CD4-positive, alpha-beta T cell treated with Interleukin-6 at 100 ng/mL for 8 hours (primary cell): ENCODE data around the gene FGF1.

ENCODE experiments used
- DNase-seq: peaks from one replicate; pipeline ENCODE4 v3.0.0-alpha.2; 2020; ENCODE audit warnings: mixed read lengths, low spot score

FGF1 gene

DNA sequence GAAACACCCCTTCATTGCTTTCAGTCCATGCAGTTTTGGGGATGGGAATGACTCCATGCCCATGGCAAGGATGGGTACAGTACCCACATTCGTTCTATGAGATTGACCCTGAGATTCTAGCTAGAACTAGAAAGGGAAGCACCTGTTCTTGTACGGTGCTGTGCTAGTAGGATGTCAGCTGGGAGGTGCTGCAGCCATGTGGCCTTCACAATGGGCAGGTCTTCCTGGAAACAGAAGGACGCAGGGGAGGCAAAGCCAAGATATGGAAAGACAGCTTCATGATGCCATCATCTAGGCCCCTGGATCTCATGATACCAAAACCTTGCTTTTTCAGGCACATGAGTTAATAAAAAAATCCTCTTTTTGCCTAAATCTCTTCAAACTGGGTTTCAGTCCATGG lies 10.5 kb upstream of the FGF1 start:
- no peak for DNase-seq

DNA sequence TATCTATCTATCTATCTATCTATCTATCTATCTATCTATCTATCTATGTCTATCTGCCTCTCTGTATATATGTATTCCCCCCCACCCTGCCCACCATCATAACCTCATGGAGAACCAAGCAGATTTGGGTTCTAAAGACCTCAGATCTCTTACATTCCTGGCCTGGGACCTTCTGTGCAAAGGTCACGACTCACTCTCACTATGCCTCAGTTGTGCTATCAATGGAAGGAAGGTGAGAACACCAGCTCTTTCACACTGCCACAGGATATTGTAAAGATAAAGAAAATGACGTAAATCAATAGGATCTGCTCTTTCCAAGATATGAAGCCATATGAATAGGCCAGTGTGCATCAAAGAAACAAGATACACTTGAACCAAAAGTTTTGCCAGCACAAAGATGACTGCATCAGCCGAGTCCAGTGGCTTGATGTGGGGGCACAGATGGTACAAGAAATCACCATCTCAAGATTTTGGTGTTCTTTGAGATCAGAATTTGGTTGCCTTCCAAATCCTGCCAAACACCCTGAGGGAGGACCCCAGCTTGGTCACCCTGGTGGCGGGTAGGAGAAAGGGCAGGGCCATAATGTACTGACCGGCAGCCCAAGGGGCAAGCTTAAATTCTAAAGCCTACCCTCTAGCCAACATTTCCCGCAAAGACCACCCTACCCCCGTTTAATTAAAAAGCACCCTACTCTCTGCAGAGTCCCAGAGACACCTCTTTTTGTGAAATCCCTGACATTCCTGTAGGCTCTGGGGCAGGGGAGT lies 8.4 kb upstream of the FGF1 start:
- DNase-seq, result no peak

DNA sequence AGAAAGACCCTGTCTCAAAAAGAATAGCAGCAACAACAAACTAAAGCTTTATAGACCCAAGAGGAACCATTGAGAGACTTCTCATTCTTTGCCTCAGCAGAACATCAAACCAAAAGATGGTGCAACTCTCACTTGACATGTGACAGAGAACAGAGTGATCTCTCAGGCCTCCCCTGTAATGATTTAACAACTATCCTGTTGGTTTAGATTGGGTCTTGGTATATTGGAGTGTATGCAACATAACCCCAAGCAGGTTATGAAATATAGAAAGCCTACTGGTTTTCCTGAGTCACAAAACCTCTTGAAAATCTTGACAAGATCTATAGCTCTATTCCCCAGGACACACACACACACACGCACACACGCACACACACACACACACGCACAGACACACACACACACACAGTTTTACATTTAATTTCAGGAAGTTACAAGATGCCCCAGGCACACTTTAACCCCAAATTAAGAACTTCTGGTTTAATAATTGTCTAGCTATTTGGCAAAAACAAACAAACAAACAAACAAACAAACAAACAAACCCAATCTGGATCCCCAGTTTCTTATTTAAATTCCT lies 6.5 kb upstream of the FGF1 start:
- no peak for DNase-seq

DNA sequence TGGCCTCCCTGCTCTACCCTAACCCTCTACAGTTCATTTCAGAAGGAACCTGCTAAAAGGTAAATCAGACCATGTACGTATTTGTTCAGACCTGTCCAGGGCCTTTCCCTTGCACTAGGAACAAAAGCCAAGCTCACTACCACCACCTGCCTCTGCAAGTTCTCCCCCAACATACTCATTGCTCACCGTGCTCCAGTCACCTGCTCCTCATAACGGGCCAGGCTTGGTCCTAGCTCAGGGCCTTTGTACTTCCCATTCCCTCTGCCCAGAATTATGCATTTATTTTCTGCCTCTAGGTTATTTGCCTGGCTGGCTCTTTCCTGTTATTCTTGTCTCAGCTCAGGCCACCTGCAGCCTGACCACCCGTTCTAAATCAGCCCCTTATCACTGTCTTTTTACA lies 4.8 kb upstream of the FGF1 start:
- DNase-seq, result no peak

DNA sequence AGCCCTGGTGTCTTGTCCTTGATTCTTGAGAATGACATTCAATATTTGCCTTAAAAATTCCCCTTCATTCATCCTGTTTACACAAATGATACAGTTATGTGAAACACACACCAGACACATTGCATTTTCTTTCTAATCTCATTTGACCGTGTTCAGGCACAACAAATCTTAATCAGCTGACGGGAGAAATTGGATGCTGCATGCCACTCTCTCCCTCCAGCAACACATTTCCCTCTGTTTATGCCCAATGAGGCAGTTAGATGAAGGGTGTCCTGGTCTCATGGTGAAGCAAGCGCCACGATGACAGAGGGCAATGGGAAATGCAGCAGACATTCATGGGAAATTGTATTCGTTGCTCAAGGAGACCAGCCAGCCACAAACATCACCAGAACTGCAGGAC lies 3.2 kb upstream of the FGF1 start:
- no peak for DNase-seq

DNA sequence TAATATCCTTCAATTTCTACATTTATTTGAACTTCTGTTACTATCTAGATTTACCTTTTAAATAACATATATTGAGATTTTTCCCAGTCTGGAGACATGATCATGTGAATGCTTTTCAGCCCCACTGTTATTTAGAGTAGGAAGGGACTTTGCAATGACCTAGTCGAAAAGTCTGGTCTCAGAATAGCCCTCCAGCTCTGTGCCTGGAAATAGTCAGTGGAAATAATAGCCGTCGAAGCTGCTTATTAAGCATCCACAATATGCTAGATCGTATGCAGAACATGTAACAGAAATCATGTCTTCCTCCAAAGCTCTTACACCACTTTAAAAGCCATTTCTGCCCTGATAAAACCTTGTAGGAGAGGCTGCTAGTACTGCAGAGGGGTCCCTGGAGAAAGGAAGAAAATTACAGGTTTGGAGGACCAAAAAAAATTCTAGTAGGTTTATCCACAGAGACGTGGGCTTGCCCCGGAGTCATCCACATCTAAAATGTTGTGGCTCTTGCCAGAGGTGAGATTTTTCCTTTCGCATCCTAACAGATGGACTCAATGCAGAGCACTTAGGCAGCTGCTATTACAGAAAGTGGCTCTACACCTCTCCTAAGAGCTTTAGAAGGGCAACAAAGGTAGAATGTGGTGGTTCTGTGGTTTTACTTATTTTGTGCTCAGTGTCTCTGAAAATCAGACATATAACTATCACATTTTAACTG lies 2.5 kb upstream of the FGF1 start:
- no peak for DNase-seq

DNA sequence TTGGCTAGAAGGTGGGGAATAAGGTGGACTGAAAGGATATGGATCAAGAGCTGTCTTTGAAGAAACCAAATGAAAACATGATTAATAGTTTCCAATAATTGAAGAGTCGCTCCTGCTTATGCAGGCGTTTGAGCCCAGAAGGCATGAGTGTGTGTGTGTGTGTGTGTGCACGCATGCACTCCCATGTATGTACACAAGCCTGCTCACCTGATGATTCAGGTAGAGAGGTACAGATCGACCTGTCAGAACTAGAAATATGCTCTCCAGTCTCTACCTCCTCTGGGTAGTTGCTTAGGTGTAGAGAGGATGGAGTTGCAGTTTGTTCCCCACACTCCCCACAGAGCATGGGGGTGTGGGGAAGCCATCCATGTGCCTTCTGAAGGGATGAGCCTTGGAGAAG lies 1.1 kb upstream of the FGF1 start:
- no peak for DNase-seq

DNA sequence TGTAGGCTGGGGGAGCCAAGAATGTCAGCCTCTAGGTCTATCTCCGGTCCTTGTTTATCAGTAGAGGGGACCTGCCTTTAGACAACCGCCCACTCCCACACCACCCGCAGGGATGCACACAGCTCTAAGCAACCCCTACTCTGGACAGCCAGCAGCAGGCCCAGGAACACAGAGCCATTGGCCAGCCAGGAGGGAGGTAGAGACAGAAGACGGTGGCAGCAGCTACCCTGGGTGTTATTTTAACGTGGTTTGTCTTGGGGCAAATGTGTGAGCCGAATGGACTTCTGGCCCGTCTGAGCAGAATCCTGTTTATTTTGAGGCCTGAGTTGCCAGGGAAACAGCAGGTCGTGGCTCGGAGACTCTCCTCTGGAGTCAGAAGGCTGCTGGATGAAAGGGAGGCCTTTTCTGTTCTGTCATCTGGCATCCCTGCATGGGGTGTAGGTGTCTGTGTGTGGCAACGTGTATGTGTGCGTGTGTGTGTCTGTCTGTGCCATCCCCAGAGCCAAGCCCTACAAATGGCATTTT lies 382 bp upstream of the FGF1 start:
- DNase-seq, result no peak

DNA sequence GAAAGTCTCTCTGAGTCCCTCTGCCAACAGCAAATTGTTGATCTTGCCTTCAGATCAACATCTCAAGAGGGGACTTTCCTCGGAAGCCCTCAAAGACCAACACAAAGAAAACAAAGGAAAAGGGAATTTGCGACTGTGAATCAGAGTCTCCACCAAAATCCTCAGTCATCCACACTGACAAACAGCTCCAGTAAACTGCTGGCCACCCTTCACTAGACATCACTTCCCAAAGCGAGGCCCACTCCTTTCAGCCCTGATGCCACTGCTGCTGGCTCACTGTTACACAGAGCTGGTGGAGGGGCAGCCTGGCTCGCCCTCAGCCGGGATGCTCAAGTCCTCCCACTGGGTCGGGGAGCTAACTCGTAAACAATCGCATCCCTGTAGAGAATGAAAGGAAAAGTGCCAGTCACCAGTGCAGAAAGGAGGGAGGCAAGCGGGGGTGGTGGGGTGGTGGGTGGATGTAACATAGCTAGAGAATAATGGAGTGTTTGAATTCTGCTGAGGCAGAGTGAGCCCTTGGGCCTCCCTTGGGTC lies 1.3 kb downstream of the FGF1 start:
- DNase-seq, result no peak

DNA sequence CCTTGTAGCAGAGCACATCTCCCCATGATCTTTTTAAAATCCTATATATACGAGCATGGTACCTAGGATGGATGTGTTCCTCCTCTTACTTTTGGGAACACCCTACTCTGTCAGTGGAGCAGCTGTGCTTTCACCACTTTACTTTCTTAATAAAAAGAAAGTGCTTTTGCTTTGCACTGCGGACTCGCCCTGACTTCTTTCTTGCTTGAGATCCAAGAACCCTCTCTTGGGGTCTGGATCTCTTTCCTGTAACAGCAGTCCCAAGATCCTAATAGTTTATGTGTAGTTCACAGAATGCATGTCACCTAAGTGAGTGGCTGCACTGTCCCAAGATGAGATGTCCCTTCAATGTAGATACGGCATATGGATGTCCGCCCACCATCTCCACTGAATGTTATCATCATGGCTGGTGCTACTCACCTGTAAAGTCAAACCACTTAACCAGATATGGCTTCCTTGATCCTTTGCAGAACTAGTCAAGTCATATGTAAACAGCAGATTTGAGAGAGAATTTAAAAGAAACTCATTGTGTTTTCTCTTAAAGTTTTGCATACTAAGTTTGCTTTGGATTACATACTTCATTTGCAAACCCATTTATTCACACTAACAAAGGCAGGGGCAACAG lies 1.9 kb downstream of the FGF1 start:
- DNase-seq, result no peak

DNA sequence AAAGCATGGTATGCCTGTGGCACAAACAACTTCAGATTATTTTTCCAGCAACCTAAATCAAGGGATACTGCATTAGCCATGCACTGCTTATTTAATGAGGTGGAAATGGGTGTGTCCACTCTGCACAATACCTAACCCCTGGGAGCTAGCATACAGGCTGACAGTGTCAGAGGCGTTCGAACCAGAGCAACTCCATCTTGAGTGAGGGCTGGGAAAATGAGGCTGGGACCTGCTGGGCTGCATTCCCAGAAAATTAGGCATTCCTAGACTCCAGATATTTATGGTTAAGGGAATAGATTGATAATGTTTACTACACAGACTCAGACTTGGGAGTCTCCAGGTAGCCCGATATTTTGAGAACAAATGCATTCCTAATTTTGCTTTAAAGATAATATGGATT lies 2.8 kb downstream of the FGF1 start:
- DNase-seq, result no peak

DNA sequence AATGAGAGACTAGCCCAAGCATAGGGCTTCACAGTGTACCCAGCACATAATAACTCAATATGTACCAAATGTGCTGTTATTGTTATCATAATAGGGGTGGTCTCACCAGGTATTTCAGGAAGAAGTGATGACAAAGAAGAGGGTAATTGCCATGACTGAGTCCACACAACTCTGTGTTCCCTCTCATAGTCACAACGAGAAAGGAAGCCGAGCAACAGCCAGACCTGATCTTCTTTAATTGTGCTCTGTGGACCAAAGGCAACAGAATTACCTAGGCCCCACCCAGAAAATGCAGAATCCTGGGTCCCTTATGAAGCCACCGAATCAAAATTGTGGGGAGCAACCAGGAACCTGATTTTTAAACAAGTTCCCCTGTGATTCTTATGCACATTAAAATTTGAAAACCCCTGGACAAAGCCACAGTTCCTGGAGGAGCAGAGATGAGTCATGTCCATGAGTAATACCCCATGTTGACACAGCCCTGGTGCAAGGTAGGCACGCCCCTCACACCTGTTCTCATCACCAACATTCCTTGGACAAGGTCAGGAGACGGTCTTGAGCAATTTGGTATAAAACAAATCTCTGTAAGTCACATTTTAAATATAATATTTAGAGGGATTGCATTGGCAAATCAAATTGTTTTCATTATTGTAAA lies 5.2 kb downstream of the FGF1 start:
- no peak for DNase-seq

DNA sequence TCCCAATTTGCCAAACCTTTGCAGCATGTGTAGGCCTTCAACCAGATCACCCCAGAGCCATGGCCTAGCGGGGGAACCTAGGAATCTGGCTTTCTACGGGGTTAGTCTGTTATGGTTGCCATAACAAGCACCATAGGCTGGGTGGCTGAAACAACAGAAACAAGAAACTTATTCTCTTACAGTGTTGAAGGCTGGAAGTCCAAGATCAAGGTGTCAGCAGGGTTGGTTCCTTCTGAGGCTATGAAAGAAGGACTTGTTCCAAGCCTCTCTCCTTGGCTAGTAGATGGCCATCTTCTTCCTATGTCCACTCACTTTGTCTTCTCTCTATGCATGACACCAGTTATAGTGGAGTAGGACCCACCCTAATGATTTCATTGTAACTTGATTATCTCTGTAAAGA lies 6.1 kb downstream of the FGF1 start:
- no peak for DNase-seq

DNA sequence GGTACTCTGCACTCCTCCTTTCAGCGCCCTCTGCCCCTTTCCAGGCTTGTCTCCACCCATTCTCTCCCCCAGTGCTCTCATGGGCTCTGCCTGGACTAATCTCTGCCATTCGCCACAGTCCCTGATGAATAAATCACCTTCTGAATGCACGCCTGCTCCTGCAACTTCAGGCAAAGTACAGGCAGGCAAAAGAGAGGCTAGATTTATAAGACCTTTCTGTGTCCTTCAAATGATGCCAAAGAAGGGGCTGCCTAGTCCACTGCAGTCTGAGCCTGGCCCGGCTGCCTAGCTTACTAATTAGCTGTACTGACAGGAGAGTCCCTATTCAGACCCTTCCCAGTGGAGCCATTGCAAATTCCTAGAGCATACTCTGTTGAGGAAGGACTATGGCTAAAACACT lies 7.4 kb downstream of the FGF1 start:
- DNase-seq, result no peak

DNA sequence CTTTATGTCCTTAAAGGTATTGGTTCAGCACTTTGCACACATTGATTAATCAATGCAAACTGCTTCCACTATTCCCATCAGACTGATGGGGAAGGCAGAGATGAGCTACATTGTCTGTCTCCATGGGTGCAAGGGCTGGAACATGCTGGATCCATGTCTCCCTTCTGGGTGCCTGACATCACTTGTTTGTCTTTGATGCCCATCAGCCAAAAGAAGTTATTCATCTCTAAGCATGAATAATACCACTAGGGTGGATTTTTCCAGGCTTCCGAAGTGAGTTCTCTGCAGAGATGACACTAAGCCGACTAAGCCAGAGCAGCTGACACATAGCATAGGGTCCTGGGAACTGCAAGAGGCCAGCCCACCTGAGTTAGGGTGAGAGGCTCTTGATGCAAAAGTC lies 8.7 kb downstream of the FGF1 start:
- DNase-seq, result no peak

DNA sequence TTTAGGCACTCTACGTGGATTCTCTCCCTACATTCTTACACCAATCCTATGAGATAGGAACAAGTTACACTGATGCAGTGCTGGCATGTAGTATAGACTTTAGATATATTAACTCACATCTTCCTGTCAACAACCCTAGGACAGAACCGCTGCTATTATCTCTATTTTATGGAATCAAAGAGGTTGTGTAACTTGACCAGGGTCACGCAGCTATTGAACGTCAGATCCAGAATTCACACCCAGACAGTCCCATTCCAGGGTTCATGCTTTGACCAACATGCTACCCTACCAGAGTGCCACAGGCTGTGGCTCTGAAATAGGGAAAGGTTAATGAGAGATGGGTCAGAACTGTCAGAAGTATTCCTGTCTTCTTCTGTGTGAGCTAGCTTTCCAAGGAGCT lies 9.6 kb downstream of the FGF1 start:
- DNase-seq, result no peak

DNA sequence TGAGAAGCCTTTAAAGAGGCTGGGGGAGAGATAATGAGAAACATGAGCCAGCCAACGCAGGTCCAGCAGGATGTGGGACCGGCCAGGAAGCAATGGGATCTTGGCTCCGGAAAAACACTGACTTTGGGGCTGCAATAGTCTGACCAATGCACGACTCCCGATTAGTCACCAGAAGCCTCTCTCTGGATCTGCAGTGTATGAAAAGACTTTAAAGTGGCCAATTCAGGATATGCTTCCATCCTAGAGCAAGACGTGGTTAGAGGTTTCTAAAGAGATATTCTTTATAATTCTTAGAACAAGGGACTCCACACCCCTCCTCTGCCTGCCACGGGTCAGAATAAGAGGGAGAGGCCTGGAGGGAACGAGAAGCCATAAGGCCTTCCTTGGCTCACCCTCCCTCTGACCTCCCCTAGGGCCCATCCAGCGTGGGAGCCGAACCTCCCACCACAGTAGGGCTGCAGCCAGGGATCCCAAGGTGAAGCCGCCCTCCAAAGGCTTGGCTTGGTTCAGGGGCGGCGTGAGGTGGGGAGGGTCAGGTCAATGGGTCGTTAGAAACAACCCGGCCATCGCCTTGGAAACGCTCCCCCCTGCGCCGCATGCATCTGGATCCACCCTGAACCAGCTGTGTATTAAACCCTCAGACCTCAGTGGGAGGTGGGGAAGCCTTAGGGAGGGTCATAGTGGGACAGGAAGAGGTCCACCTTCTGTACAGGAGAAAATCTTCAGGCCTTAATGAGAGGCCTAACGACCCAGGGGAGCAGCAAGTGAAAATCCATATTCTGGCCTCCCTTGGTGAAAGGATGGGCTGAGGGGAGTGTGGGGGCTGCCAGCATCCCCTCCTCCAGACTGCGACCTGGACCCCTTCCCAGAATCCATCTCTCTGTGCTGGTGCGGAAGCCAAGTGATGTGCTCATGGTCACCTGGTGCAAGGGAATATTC lies 11.1 kb downstream of the FGF1 start:
- DNase-seq, result no peak

DNA sequence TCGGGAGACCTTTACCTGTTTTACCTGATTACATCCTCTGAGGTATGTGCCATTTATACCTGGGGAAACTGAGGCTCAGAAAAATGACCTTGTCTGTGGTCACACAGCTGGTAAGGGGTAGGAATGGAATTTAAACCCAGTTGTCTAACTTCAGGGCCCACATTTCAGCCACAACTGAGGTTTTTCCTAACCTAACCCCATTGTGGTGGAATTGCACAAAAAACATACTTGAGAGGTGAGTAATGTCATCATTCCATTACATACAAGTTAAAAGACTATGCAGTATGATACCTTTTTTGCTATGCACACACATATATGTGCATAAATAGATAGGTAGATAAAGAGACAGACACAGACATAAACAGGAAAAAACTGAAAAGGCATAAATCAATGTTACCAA lies 14.1 kb downstream of the FGF1 start:
- DNase-seq, result no peak

DNA sequence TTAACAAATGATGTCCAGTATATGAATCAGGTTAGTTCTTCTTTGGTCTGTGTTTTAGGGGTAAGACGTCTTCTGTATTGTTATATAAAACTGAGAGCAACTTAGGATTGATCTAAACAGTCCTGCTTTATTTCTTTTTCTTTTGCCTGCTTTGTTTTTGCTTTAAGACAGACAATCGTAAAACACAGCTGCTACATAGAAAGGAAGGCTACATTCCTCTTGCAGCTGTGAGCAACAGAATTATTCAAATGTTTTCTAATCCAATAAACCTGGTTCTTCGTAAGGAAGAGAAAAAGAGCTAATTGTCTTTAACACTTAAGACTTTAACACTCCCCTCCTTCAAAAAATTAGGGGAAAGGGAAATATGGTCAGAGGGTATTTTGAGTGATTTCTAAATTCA lies 14.6 kb downstream of the FGF1 start:
- DNase-seq, result no peak

DNA sequence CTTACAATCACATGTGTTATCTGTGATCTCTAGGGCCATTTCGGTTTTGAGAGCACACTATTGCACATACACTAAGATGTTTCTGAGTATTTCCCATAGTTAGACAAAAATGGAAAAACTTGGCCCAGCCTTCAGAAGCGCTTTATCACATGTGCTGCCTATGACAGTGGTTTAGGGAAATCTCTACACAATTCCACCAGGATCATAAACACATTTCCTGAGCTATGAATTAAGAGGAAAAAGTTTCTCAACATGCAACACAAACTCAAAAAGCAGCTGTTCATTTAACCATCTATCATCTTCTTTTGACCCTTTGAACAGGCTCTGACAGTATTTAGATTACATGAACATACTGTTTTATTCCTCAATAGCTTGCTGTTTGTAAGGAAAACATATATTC lies 15.1 kb downstream of the FGF1 start:
- no peak for DNase-seq

DNA sequence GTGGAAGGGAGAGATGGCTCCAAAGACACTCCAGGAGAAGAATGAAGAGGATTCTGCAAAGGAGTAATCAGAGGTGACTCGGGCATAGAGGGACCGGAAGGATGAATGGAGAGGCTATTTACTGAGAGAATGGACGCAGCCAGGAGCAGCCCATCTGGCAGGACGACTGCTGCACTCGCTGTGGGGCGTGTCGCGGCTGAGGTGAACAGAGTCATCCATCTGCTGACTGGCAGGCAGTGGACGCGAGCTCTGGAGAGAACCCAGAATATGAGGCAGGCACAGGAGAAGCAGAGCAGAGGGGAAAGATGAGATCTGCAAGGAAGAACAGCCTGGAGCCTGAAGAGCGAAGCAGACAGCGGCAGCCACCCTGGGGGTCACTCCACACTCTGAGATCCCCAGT lies 16.4 kb downstream of the FGF1 start:
- no peak for DNase-seq
